HepG2 (cell line): ENCODE measurements around the gene VARS1. TPM values are rescaled to one million over a fixed set of nuclear protein-coding genes. Genes with fewer than 3 reads are reported as not detected.

Experiments
- AKNA ChIP-seq: sonication (generic); formaldehyde crosslinking; IDR thresholded peaks from 2 replicates; pipeline ENCODE4 v1.4.0; 2020; ENCODE audit warnings: missing genetic modification reagents, borderline replicate concordance
- GLI4 ChIP-seq: sonication (generic); formaldehyde crosslinking; IDR thresholded peaks from 2 replicates; pipeline ENCODE4 v1.5.1; 2020; ENCODE audit warnings: missing genetic modification reagents, mild to moderate bottlenecking, moderate library complexity, borderline replicate concordance
- GPN1 ChIP-seq: sonication (generic); formaldehyde crosslinking; IDR thresholded peaks from 2 replicates; pipeline ENCODE4 v1.5.1; 2020; ENCODE audit warnings: missing genetic modification reagents, borderline replicate concordance
- ISX ChIP-seq: sonication (generic); formaldehyde crosslinking; conservative IDR thresholded peaks from 2 replicates; pipeline ENCODE4 v1.5.0; 2020; ENCODE audit warnings: missing genetic modification reagents
- KDM6A ChIP-seq: IDR thresholded peaks from 2 replicates; pipeline ENCODE4 v1.6.1; 2016; ENCODE audit warnings: low read depth
- KLF9 ChIP-seq: IDR thresholded peaks from 2 replicates; pipeline ENCODE4 v1.6.1; 2016; ENCODE audit warnings: low read depth
- MBD4 ChIP-seq: IDR thresholded peaks from 2 replicates; pipeline ENCODE4 v1.6.1; 2012; ENCODE audit warnings: low read length, inconsistent platforms, borderline replicate concordance
- NONO ChIP-seq, 2 experiments: fragments of 450-650 bp in 1 of 2; sonication (generic) in 1 of 2; formaldehyde crosslinking in 1 of 2; IDR thresholded peaks in 1 of 2; conservative IDR thresholded peaks in 1 of 2; 2 replicates each; pipeline versions ENCODE4 v1.6.1 to v1.8.0; 2017 to 2022; ENCODE audit warnings: mild to moderate bottlenecking in 1 of 2, missing genetic modification reagents in 1 of 2, moderate library complexity in 1 of 2
- PHF5A ChIP-seq: IDR thresholded peaks from one replicate; pipeline ENCODE4 v1.6.1; 2018; ENCODE audit warnings: low read depth, missing genetic modification reagents; ENCODE audit not compliant: unreplicated experiment
- PLSCR1 ChIP-seq: sonication (generic); formaldehyde crosslinking; IDR thresholded peaks from 2 replicates; pipeline ENCODE4 v1.5.0; 2020; ENCODE audit warnings: missing genetic modification reagents, mild to moderate bottlenecking, borderline replicate concordance
- SAP130 ChIP-seq: IDR thresholded peaks from 2 replicates; pipeline ENCODE4 v1.6.1; 2016; ENCODE audit warnings: low read depth
- SIN3A ChIP-seq: IDR thresholded peaks from 2 replicates; pipeline ENCODE4 v1.6.1; 2011; ENCODE audit warnings: low read depth, mild to moderate bottlenecking, control low read depth, low read length, borderline replicate concordance
- SP5 ChIP-seq: IDR thresholded peaks from 2 replicates; pipeline ENCODE4 v1.6.1; 2016; ENCODE audit warnings: low read depth, borderline replicate concordance
- TFAP4 ChIP-seq: sonication (generic); IDR thresholded peaks from 2 replicates; pipeline ENCODE4 v1.6.1; 2016; ENCODE audit warnings: low read depth, borderline replicate concordance
- ZC3H4 ChIP-seq: sonication (generic); formaldehyde crosslinking; IDR thresholded peaks from 2 replicates; pipeline ENCODE4 v1.4.0; 2020; ENCODE audit warnings: missing genetic modification reagents, borderline replicate concordance
- ZGPAT ChIP-seq: IDR thresholded peaks from 2 replicates; pipeline ENCODE4 v1.6.1; 2016; ENCODE audit warnings: mild to moderate bottlenecking
- ZNF639 ChIP-seq: conservative IDR thresholded peaks from 2 replicates; pipeline ENCODE4 v1.6.1; 2018; ENCODE audit warnings: missing genetic modification reagents
- ZNF749 ChIP-seq: sonication (generic); formaldehyde crosslinking; IDR thresholded peaks from 2 replicates; pipeline ENCODE4 v1.8.0; 2022; ENCODE audit warnings: mild to moderate bottlenecking, missing genetic modification reagents, moderate library complexity, borderline replicate concordance
- polyA plus RNA-seq, 8 experiments: library from polyadenylated mRNA; depleted of rRNA in 3 of 8; stranded (reverse) in 7 of 8; unstranded in 1 of 8; fragments of >200 nt; fragmentation: Illumina TruSeq in 4 of 8; extraction: Trizol in 4 of 8; gene quantifications; 2 replicates each; pipeline versions ENCODE4 v1.2.1 to v1.2.3, GENCODE V29; 2011 to 2016; ENCODE audit warnings: low read depth in 4 of 8, missing spikeins in 1 of 8, mixed read lengths in 1 of 8; ENCODE audit not compliant: insufficient read depth in 1 of 8
- total RNA-seq, 5 experiments: library from RNA; depleted of rRNA; stranded (reverse); fragments of >200 nt; fragmentation: Illumina TruSeq; extraction: Trizol; gene quantifications; 2 replicates each; pipeline ENCODE4 v1.2.3, GENCODE V29; 2016; ENCODE audit warnings: low read depth in 1 of 5

Gene VARS1
- total and polyA plus RNA-seq, 2 of the 13 experiments (the other 11 are each of a cell fraction or from before 2014, with no cell fraction given): 14.7 to 56.1 TPM

- TF ChIP-seq AKNA (CRISPR knock-in tag) (no peak), GLI4 (CRISPR knock-in tag) (no peak), MBD4 (no peak), SAP130 (CRISPR knock-in tag) (peak; percentile 98), TFAP4 (no peak), PHF5A (CRISPR knock-in tag) (no peak), ZNF749 (CRISPR knock-in tag) (peak; percentile 56; the same call in 1 of the 2 replicates), KDM6A (CRISPR knock-in tag) (peak; percentile 29; the same call in 1 of the 2 replicates), ISX (CRISPR knock-in tag) (no peak), PLSCR1 (CRISPR knock-in tag) (no peak), SP5 (peak; percentile 68; the same call in 1 of the 2 replicates), NONO (IDR thresholded peaks at IDR 0.05) (no peak), NONO (CRISPR knock-in tag; conservative IDR thresholded peaks at IDR 0.05) (peak; percentile 99), ZC3H4 (CRISPR knock-in tag) (peak; percentile 44; the same call in 1 of the 2 replicates), KLF9 (no peak), ZNF639 (peak; percentile 86; the same call in 1 of the 2 replicates), ZGPAT (CRISPR knock-in tag) (peak; percentile 97), SIN3A (peak; percentile 82; the same call in 1 of the 2 replicates), GPN1 (CRISPR knock-in tag) (no peak; the same call in 1 of the 2 replicates)
Measured at GRCh38 chr6:31806470-31807272, 11.1 kb upstream of the VARS1 start, which contains the start of gene LSM2 (continued).
